ENCODE measurements around the gene ABCA6.

ABCA6 gene

DNA sequence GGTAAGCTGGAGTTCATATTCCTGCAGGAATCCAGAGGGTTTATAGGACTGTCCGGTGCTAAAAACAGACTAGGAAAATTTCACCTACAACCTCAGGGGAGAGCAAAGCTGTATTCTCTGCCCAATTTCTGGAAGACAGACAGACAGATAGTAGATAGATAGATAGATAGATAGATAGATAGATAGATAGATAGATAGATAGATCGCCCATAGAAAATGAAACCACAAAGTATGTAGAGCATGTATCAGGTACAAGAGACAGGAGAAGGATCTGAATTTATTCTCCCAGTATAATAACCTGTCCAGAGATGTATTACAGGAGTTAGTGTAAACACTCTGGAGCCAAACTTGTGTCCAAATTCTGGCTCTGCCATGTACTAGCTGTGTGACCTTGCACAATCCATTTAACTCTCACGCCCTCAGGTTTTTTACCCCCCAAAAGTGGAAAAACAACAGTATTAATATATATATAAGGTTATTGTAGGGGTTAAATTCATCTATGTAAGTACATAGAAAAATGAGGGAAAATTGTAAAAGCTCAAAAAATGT is 2.1 kb upstream of the ABCA6 start:
- DNase-seq (ENCODE audit: low read depth in 1 of 2, low spot score in 1 of 2): no peak

DNA sequence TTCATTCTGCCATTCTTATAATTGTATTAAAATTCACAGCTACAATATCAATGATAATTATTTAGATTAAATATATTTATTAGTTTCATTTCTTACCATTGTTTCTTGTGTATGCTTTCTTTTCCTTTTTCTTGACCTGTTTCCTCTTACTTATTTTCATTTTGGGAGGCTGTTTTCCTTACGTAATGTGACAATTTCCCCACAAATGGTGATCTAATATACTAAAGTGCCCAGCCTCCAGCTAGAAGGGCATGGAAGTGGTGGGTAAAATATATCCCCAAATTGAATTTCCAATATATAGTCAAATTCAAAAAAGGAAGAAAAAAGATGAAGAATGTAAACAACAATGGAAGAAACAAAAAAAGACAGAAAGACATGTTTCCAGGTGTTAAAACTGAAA is 1.5 kb upstream of the ABCA6 start:
- no peak for DNase-seq (ENCODE audit: low read depth in 1 of 2, low spot score in 1 of 2)

DNA sequence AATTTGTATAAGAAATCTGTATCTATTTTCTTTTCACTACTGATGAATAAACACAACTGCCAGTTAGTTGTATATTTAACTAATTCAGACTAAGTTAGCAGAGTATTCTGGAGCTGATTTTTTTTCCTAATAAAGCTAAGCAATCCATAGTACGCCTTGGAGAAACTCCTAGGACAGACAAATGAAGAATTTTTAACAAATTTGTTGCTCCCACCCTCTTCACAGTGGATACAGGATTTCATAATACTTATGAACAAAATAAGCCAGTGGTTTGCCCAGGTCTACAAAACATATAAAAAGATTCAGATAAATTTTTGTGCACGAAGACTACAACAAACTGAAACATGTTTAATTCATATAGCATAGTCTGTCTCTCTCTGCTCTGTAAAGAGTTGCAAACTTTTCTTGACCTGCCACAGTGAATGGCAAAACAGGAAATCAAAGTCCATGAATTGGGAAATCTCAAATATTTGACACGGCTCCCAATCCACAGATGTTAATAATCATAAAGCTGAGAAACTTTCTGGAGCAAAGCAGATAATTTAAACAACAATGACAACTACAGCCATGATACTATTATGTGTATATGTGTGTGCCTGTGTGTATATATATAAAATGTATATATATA is 594 bp upstream of the ABCA6 start:
- DNase-seq (ENCODE audit: low read depth in 1 of 2, low spot score in 1 of 2): no peak

DNA sequence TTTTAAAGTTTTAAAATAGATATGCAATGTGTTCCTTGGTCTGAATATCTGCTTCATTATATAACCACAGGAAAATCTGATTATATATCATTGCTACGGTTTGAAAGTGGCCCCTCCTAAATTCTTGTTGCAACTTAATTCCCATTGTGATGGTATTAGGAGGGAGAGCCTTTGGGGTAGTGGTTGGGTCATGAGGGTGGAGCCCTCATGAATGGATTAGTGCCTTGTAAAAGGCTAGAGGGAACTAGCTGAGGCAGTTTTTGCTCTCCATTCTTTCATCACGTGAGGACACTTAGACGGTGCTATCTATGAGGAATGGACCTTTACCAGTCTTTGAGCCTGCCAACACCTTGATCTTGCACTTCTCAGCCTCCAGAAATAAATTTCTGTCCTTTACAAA is 7.6 kb downstream of the ABCA6 start:
- DNase-seq (ENCODE audit: low read depth in 1 of 2, low spot score in 1 of 2): no peak

DNA sequence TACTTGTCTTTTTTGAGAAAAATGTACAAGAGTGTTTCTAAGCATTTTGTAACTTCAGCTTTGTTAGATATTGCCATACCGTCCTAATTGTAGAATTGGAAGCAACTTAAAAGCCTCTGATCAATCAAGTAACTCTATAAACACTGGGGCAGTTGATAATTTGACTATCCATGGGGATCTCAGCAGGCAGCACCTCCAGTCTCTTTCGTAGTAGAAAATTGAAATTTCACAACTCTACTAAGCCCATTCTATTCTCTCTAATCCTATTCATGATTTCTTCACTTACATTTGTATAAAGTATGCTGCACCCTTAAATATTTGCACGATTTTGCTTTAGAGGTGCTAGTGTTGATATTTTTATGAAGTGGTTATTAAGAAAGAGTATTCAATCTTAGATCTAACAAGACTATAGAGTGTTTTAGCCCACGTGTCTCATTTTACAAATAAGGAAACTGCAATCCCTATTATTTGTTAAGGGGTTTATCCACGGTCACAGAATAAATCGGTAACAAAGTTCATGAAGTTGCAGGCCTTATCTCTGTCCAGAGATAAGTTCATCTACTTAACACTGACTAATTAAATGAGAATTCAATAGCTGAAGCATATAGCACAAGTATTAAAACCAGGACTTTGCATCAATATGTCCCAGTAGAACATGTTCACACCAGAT is 10.9 kb downstream of the ABCA6 start:
- DNase-seq (ENCODE audit: low read depth in 1 of 2, low spot score in 1 of 2): no peak

DNA sequence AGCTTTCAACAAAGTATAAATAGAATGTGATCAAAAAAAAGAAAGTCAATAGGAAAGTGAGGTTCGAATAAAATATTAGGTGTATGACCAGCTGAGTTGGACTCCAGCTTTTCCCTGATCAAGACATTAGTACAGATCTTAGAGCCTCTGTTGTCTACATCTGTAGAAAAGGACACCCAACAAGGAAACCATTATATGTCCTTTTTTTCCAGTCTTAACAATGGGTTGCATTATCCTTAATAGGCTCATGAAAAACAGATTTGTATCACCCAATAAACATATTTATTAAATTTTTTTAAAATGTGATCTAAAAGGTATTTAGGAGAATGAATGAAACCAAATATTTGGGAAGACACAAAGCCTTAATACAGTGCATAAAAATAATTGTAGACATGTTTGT is 18.1 kb downstream of the ABCA6 start:
- no peak for DNase-seq (ENCODE audit: low read depth in 1 of 2, low spot score in 1 of 2)

DNA sequence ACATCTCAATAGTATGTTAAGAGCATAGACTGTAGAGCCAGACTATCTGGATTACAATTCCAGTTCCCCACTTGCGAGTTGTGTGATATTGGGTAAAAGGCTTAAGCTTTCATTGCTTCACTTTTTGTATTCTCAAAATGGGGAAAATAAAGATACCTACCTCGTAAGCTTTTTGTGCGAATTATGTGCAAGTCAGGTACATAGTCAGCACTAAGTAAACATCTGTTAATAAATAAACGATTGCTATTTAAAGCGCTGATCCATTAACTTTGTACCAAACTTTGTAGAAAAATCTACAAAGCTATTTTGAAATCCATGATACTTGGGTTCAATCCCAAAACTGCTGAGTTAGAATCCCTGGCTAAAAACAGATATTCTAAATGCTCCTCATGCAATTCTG is 19.6 kb downstream of the ABCA6 start:
- DNase-seq (ENCODE audit: low read depth in 1 of 2, low spot score in 1 of 2): no peak

DNA sequence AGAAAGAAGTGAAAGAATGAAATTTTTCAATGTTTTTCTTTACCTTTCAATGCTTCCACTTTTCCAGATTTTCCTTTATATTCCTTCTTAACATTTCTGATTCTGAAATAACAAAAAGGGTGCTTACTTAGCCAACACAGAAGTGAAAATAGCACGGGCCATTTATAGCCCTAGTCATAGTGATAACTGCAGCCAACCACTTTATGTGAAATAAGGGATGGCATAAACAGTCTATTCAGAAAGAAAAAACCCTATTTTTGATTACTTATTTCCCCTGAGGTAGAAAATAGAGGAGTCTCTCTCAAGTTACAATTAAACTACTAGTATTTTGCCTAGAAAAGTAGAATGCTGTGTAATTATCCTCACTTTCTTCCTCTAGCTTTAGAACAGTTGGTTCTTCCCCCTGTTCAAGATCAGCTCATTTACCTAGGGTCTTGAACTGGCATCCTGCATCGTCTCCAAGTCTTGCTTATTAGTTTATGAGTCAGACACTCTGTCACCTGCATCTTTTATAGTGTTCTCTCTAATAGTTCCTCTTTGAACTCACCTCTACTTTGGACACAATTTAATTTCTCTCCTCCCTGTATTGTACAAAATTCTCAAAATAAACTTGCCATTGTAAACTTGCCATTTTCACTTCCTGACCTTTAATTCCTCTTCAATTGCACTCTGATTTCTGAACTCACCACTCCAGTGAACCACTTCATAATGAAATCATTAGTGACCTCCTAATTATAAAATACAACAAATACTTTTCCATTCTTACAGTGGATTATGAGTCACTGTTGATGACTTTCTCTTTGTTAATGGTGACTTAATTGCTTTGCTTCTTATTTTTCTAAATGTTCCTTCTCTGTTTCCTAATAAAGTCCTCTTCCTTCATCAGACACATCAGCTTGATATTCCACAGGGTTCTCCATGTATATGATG is 23.6 kb downstream of the ABCA6 start:
- DNase-seq (ENCODE audit: low read depth in 1 of 2, low spot score in 1 of 2): no peak

DNA sequence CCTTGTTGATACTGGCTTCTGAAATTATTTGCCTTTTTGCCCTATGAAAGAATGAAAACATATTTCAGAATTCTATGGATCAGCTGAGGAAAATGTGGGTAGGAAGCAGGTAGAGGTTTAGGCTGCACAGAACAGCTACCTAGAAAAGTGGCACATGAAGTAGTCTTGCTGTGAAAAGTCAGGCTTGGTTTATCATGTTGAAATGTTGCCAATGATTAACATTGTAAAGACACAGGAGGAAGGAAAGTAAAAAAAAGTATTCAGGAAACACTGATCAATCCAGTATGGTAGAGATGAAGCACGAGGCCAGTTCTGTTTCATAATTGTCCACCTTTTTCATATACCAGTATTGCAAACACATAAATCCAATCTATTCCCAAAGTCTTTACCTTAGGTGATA is 29.9 kb downstream of the ABCA6 start:
- DNase-seq (ENCODE audit: low read depth in 1 of 2, low spot score in 1 of 2): no peak

DNA sequence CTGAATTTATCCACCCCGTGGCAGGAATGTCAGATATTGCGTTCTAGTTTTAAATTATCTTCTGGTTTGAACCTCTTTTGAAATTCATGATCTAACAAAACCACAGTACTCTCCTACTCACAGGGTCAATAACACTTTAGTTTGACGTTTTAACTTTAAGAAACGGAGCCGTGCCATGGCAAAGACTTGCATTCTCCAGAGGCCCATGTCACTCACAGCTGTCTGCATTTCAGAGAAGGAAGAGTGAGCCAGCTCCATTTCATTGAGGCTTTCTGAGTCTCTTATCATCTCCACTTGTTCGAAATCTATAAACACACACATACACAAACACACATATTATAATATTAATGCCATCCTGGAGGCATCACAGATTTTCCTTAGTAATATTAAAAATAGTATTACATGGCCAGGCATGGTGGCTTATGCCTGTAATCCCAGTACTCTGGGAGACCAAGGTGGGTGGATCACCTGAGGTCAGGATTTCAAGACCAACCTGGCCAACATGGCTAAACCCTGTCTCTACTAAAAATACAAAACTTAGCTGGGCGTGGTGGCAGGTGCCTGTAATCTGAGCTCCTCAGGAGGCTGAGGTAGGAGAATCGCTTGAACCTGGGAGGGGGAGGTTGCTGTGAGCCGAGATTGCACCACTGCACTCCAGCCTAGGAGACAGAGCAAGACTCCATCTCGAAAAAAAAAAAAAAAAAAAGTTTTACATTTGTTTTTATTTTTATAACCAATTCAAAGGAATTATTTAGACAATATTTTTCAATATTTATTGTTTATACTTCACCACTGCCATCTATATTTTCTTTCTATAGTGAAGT is 35.6 kb downstream of the ABCA6 start:
- DNase-seq (ENCODE audit: low read depth in 1 of 2, low spot score in 1 of 2): no peak

DNA sequence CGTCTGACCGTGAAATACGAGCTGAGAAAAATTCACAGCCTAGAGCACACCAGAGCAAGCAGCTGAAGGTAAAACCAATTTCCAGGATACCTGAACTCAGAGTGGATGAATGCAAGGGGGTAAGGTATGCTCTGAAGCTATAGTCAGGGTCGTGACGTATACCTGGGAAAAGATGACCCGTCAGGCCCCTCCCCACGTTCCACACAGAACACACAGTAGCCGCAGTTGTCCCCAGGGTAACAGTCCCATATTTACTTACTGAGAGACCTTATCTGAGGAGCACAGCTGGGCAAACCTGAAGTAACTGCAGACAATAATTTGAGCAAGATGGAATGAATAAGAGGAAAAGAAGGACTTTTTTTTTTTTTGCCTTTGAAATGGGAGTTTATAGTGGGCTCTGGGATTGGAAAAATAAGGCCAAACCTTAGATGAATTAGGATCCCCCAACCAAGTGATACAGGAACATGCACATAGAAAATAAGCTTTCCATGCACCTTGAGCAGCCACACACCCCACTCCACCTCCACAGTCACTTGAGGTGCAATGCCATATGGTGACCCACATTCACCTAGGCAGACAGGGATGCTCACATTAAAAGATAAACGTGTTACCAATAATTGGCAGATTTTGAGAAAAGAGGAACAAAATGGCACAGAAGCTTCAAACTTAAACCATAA is 38.0 kb downstream of the ABCA6 start:
- no peak for DNase-seq (ENCODE audit: low read depth in 1 of 2, low spot score in 1 of 2)

DNA sequence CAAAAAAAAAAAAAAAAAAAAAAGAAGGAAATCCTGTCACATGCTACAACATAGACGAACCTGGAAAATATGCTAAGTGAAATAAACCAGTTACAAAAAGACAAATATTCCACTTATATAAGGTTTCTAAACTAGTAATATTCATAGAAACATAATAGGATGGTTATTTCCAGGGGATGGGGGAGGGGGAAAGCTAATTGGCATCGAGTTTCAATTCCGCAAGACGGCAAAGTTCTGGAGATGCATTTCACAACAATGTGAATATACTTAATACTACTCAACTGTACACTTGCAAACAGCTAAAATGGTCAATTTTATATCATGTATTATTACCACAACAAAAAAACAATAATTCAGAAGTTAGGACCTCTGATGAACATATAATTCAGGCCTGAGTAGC is 43.1 kb downstream of the ABCA6 start:
- no peak for DNase-seq (ENCODE audit: low read depth in 1 of 2, low spot score in 1 of 2)

DNA sequence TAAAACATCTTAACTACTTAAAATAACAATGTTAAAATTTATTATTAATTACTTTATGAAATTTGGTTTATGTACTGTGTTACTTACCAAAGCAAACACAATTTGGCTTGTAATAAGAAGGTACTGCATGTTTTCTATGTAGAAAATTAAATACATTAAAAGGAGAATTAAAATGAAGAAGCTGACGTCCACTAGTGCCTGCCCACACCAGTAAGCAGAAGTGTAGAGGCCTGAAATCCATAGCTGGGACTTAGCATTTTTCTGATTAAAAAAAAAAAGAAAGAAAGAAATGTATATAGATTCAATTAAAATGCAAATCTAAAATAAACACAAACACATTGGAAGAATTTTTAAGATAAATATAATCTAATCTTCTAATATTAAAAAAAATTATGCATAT is 45.2 kb downstream of the ABCA6 start:
- DNase-seq (ENCODE audit: low read depth in 1 of 2, low spot score in 1 of 2): no peak

DNA sequence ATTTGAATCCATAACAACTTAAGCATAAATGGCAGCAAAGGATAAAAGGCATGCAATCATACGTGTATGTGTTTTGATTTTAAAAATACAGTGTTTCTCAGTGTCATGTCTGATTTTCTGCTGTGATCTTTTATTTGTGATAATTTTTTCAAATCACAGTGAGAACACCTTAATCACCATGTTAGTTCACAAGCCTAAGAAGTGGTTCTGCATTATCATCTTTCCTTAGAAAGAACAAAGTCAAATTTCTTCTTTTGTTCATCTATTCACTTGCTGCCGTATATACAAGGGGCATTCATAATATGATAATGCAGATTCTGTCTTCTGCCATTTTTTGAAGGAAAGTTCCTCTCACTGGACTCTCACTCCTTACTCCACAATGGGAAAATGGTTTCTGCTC is 47.7 kb downstream of the ABCA6 start:
- no peak for DNase-seq (ENCODE audit: low read depth in 1 of 2, low spot score in 1 of 2)

DNA sequence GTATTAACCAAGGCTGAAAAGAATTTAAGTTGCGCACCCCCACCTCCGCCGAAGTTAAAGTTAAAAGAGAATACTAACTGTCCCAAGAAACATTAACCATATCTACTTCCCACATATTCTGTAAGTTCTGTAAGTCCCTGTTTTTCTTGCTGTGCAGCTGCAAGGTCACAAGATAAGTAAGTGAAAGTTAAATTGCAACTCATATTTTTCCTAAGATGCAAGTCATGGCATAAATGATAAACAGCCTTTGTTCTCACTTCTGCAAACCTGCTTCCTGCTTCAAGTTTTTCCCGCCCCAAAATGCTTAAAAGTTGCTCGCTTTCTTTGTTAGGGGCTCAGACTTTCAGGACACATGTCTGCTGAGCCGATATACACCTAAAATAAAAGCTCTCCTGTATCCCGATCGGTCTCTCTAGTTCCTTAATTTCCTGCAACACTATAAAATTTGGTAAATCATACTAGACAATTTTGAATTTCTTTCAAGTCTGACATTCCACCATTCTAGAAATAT is 48.4 kb downstream of the ABCA6 start:
- DNase-seq (ENCODE audit: low read depth in 1 of 2, low spot score in 1 of 2): no peak

DNA sequence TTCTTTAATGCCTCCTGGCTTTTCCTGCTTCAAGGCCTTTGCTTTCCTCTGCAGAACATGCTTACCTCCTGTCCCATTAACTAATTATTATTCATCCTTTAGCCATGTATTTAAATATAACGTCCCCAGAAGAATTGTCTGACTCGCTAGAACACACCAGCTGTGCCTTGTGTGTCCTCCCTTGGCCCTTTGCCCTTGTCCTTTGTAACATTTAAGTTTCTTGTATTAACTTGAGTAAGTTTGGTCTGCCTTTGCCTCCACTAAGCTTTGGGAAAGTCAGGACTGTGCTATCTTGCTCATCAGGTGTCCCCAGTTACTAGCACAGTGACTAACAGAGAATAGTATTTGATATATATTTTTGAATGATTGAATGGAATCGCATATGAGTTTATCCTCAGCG is 51.3 kb downstream of the ABCA6 start:
- DNase-seq (ENCODE audit: low read depth in 1 of 2, low spot score in 1 of 2): no peak

DNA sequence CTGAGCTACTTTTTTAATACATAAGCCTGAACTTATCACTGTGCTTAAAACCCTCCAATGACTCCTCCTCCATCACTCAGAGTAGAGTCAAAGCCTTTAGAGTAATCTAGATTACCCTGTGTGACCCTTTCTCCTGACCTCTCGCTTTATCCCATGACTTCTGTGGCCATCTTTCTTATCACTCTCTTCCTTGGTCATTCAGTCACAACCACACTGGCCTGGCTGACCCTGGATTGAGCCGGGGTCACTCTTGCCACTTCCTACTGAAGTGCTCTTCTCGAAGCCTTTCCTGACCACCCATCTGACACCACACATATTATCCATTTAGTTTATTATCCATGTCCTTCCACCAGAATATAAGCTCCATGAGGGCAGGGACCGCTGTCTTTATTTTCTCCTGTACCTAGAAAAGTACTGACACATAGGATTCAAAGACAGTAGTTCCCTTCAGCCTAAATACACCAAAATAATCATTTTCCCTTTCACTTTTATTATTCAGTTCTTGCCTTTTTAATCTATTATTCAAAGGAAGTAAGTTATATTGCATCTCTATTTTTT is 53.0 kb downstream of the ABCA6 start:
- no peak for DNase-seq (ENCODE audit: low read depth in 1 of 2, low spot score in 1 of 2)

DNA sequence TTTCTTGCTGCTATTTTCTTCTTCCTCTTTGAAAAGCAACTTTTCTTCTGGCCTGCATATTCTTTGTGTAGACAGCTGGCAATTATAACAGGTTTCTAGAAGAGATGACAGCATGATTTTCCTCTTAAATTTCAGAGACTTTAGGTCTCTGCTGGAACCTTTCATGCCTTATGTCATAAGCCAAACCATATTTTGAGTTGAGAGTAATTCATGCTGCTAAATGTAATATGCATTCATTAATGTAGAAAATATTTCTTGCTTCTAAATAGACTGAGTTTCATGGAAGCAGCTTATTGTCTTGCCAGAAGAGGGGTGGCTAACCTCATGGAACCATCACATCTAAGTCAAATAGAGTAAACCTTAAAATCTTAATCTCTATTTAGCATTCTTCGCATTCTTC is 55.1 kb downstream of the ABCA6 start:
- DNase-seq (ENCODE audit: low read depth in 1 of 2, low spot score in 1 of 2): no peak

DNA sequence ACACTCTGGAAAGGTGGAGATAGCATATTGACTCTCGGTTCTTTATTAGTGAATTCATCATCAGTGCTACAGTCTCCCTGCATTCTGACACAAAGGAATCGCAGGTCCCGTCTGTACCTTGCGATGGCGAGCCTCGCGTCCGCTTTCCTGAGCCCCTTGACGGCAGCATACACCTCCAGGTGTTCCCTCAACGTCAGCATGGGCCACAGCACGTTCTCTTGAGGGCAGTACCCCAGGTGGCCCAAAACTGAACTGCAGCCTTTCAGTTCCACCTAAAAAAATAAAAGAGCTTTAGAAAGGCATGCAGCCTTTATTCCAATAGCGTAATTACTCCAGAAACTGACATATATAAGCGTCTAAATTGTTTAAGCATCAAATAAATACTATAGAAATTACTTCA is 56.8 kb downstream of the ABCA6 start:
- no peak for DNase-seq (ENCODE audit: low read depth in 1 of 2, low spot score in 1 of 2)

DNA sequence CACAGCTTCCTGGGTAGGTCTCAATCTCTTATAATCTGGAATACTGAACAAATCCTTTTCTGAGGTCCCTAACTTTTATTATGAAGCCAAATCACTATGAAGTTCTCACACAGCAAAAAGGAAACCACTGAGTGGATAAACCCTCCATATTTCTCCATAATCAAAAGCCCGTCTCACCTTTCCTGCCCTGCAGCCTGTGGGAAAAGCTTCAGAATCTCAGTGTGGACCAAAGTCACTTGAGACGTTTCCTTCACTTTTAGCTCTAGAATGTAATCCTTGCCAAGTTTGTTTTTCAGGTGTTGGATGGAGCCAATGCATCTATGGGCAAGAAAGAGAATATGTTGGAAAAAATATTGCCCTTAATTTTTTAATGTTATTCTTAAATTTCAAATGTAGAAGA is 59.0 kb downstream of the ABCA6 start:
- no peak for DNase-seq (ENCODE audit: low read depth in 1 of 2, low spot score in 1 of 2)

All from stimulated activated CD4-positive, alpha-beta T cell treated with anti-CD3 and anti-CD28 coated beads, Interleukin-15, amount 100 ng/mL, for 1 hour (primary cell).